Memory B cell (primary cell): ENCODE data around the gene SEPTIN7.

Source experiments
- ATAC-seq: fragments of 150-1000 bp; cut with Tn5 transposase; 2 replicates; pipeline ENCODE4 v1.10.0; 2021; ENCODE audit warnings: low read depth, mild to moderate bottlenecking, moderate library complexity
- DNase-seq, 2 donors: peaks; one replicate each; pipeline ENCODE4 v3.0.0; 2022; ENCODE audit warnings: low spot score in 2 of 2
- H3K27ac Mint-ChIP-seq: one replicate; pipeline ENCODE4 v1.8.0; 2022; ENCODE audit warnings: mild to moderate bottlenecking, moderate library complexity, mixed read lengths
- H3K27me3 Mint-ChIP-seq: one replicate; pipeline ENCODE4 v1.8.0; 2022; ENCODE audit warnings: mixed read lengths
- H3K36me3 Mint-ChIP-seq: one replicate; pipeline ENCODE4 v1.8.0; 2022; ENCODE audit warnings: mild to moderate bottlenecking, mixed read lengths
- H3K4me1 Mint-ChIP-seq: one replicate; pipeline ENCODE4 v1.8.0; 2022; ENCODE audit warnings: mixed read lengths
- H3K4me3 Mint-ChIP-seq: one replicate; pipeline ENCODE4 v1.8.0; 2022; ENCODE audit warnings: mild to moderate bottlenecking, moderate library complexity, mixed read lengths
- H3K9me3 Mint-ChIP-seq: one replicate; pipeline ENCODE4 v1.8.0; 2022; ENCODE audit warnings: mixed read lengths

Gene SEPTIN7

DNA sequence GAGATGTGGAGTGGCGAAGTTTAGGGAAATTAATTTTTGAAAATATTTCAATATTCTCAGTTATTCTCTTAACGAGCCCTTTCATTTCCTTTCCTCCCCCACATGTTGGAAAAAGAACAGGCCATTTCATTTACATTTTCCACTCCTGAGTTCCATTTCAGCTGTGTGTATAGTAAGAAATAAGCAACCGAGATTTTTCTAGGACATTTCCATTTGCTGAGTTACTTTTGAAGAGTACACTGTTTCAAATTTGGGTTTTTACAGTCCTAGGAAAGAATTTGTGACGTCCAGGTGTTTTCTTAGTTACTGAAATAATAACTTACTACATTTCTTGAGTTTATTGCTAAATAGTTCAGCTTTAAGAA lies 1.2 kb downstream of the SEPTIN7 start:
- Mint-ChIP-seq H3K36me3 (peaks cover 4% of the 10 kb centered on the region), H3K4me1 (peaks cover 38% of the 10 kb centered on the region), H3K9me3 (no peaks in the 10 kb centered on the region)

DNA sequence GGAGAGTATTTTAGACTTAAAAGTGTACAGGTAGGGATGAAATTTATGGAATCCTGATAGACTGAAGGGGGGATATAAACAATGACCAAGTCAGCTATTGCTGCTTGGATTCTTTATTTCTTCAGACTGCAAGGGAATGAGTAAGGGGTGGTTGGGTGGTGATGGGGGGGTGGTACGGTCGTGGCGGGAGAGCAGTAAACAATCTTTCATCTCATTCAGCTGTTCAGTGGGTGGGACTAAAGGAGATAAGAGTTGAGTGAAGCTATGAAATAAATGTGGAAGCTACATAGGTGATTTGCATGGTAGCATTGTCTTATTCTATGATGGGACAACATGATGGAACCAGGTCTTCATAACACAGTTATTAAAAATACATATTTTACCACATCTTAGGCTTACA lies 1.8 kb downstream of the SEPTIN7 start:
- Mint-ChIP-seq H3K27me3 (no peaks in the 10 kb centered on the region), H3K9me3 (no peaks in the 10 kb centered on the region), H3K4me3 (peak overlapping the region; percentile 97), H3K4me1 (peaks cover 38% of the 10 kb centered on the region), H3K36me3 (peaks cover 4% of the 10 kb centered on the region), H3K27ac (peak overlapping the region; percentile 99)
- DNase-seq (no peak), ATAC-seq (no peak)

More for the DNA sequence above, 1.2 kb downstream of the SEPTIN7 start:
- Mint-ChIP-seq H3K4me3 (peak overlapping the region; percentile 97), H3K27me3 (no peaks in the 10 kb centered on the region), H3K27ac (peak overlapping the region; percentile 99)
- ATAC-seq (no peak), DNase-seq (no peak)

DNA sequence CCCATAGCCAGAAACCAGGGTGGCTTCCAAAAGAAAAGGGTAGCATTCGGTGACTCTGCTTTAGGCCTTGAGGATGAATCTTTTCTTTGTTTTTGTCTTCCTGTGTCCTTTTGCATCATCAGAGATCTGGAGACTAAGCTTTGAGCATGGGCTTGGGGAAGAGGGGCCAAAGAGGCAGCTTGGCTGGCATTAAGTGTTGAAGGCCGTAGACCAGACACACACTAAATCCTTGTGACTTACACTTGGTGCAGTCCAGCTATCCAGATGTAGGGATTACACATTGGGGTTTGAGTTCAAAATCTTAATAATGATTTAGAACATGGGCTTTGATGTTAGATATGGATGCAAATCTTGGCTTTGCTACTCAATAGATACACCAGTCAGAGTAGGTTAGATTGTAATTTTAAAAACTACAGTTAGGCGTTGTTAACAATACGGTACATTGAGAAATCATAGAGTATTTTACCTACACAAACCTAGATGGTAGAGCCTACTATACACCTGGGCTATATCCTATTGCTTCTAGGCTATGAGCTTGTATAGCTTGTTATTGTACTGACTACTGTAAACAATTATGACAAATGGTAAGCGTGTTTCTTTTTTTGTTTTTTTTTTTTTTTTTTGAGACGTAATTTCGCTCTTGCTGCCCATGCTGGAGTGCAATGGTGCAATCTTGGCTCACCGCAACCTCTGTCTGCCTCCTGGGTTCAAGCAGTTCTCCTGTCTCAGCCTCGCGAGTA lies 3.5 kb downstream of the SEPTIN7 start:
- Mint-ChIP-seq H3K27ac (peak overlapping the region; percentile 53), H3K27me3 (no peaks in the 10 kb centered on the region), H3K4me1 (peaks cover 50% of the 10 kb centered on the region), H3K9me3 (no peaks in the 10 kb centered on the region), H3K4me3 (no peak overlapping the region), H3K36me3 (peaks cover 8% of the 10 kb centered on the region)
- DNase-seq (no peak), ATAC-seq (no peak)

DNA sequence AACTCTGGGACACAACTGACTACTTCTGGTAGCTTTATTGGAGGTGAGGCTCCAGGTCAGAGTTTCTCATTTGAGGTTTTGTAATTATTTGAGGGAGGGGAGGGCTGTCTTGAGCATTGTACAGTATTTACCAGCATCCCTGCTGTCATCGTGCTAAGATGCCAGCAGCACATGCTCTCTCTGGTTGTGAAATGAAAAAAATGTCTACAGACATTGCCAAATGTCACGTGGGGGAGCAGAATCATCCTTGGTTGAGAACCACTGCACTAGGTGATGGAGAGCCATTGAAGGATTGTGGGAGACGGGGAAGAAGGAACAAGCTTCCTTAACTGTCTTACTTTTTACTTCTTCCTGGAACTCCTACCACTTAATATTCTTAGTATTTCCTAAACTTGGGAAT lies 5.0 kb downstream of the SEPTIN7 start:
- H3K4me3 Mint-ChIP-seq = peak overlapping the region; percentile 8
- H3K27me3 Mint-ChIP-seq = no peaks in the 10 kb centered on the region
- ATAC-seq (no peak), DNase-seq (no peak)
- no peaks in the 10 kb centered on the region for H3K9me3 Mint-ChIP-seq
- H3K36me3 Mint-ChIP-seq = peaks cover 13% of the 10 kb centered on the region
- peaks cover 53% of the 10 kb centered on the region for H3K4me1 Mint-ChIP-seq
- no peak overlapping the region for H3K27ac Mint-ChIP-seq

DNA sequence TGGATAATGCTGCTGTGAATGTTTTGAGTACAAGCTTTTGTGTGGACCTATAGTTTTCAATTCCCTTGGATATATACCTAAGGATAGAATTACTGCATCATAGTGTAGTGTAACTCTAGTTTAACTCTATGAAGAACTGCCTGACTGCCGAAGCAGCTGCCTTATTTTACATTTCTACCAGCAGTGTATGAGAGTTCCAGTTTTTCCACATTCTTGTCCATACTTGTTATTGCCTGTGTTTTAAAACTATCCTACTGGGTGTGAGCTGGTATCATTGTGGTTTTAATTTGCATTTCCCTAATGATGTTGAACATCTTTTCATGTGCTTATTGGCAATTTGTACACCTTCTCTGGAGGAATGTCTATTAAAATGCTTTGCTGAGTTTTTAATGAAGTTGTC lies 15.7 kb downstream of the SEPTIN7 start:
- H3K9me3 Mint-ChIP-seq = peaks cover 19% of the 10 kb centered on the region
- no peak for DNase-seq
- ATAC-seq = no peak
- H3K4me1 Mint-ChIP-seq = peaks cover 60% of the 10 kb centered on the region
- peaks cover 51% of the 10 kb centered on the region for H3K36me3 Mint-ChIP-seq
- H3K4me3 Mint-ChIP-seq = no peak overlapping the region
- H3K27me3 Mint-ChIP-seq = no peaks in the 10 kb centered on the region
- H3K27ac Mint-ChIP-seq = peak overlapping the region; percentile 63

DNA sequence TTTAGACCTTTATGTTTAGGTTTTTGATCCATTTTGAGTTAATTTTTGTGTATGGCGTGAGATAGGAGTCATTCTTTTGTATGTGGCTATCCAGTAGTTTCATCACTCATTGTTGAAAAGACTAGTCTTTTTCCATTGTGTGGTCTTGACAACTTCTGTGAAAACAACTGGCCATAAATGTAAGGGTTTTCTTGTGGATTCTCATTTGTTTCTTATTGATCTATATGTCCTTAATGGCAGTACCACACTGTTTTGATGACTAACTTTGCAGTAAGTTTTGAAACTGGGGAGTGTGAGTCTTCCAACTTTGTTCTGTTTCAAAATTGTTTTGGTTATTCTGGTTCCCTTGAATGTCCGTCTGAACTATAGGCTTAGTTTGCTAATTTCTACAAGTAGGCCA lies 16.3 kb downstream of the SEPTIN7 start:
- Mint-ChIP-seq H3K36me3 (peaks cover 51% of the 10 kb centered on the region), H3K4me3 (no peak overlapping the region), H3K27ac (peak overlapping the region; percentile 63), H3K4me1 (peaks cover 57% of the 10 kb centered on the region), H3K27me3 (no peaks in the 10 kb centered on the region), H3K9me3 (peaks cover 19% of the 10 kb centered on the region)
- DNase-seq (no peak), ATAC-seq (no peak)

DNA sequence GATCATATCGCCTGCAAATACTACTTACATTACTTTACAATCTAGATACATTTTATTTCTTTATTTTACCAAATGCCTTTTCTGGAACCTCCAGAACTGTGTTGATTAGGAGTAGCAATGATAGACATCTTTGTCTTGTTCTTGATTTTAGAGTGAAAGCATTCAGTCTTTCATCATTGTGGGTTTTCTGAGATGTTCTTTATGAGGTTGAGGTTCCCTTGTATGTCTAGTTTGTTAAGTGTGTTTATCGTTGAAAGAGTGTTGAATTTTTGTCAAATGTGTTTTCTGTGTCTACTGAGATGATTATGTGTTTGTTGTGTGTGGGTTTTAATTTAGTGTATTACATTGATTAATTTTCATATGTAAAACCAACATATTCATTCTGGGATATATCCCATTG lies 17.1 kb downstream of the SEPTIN7 start:
- H3K27ac Mint-ChIP-seq = peak overlapping the region; percentile 54
- no peaks in the 10 kb centered on the region for H3K27me3 Mint-ChIP-seq
- H3K4me3 Mint-ChIP-seq = no peak overlapping the region
- peaks cover 19% of the 10 kb centered on the region for H3K9me3 Mint-ChIP-seq
- peaks cover 59% of the 10 kb centered on the region for H3K4me1 Mint-ChIP-seq
- no peak for ATAC-seq
- no peak for DNase-seq
- H3K36me3 Mint-ChIP-seq = peaks cover 54% of the 10 kb centered on the region

DNA sequence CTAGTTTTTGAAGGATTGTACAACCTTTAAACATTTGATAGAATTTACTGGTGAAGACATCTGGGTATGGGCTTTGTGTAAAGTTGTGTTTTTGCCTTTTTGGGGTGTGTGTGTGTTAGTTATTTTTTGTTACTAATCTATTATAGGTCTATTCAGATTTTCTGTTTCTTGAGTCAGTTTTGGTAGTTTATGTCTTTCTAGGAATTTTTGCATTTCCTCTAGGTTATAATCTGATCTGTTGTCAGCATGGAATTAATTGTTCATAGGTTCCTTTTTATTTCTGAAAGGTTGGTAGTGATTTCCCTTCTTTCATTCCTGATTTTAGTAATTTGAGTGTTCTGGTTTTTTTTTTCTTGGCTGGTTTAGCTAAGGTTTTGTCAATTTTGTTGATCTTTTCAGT lies 17.7 kb downstream of the SEPTIN7 start:
- no peak for DNase-seq
- no peak overlapping the region for H3K4me3 Mint-ChIP-seq
- H3K27ac Mint-ChIP-seq = peak overlapping the region; percentile 54
- H3K4me1 Mint-ChIP-seq = peaks cover 55% of the 10 kb centered on the region
- peaks cover 19% of the 10 kb centered on the region for H3K9me3 Mint-ChIP-seq
- no peak for ATAC-seq
- peaks cover 54% of the 10 kb centered on the region for H3K36me3 Mint-ChIP-seq
- no peaks in the 10 kb centered on the region for H3K27me3 Mint-ChIP-seq

DNA sequence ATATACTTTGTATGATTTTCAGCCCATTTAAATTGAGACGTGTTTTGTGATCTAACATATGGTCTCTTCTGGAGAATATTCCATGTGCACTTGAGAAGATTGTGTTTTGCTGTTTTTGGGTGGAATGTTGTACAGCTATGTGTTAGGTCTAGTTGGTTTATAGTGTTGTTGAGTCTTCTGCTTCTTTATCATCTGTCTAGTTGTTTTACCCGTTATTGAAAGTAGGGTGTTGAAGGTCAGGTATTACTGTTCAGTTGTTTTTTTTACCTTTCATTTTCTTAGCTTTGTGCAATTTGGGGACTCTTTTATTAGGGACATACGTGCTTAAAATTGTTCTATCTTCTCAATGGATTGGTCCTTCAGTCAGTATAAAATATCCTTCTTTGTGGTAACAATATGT lies 18.5 kb downstream of the SEPTIN7 start:
- DNase-seq (no peak), ATAC-seq (no peak)
- Mint-ChIP-seq H3K27ac (peak overlapping the region; percentile 54), H3K27me3 (no peaks in the 10 kb centered on the region), H3K9me3 (peaks cover 19% of the 10 kb centered on the region), H3K36me3 (peaks cover 52% of the 10 kb centered on the region), H3K4me1 (peaks cover 53% of the 10 kb centered on the region), H3K4me3 (no peak overlapping the region)

DNA sequence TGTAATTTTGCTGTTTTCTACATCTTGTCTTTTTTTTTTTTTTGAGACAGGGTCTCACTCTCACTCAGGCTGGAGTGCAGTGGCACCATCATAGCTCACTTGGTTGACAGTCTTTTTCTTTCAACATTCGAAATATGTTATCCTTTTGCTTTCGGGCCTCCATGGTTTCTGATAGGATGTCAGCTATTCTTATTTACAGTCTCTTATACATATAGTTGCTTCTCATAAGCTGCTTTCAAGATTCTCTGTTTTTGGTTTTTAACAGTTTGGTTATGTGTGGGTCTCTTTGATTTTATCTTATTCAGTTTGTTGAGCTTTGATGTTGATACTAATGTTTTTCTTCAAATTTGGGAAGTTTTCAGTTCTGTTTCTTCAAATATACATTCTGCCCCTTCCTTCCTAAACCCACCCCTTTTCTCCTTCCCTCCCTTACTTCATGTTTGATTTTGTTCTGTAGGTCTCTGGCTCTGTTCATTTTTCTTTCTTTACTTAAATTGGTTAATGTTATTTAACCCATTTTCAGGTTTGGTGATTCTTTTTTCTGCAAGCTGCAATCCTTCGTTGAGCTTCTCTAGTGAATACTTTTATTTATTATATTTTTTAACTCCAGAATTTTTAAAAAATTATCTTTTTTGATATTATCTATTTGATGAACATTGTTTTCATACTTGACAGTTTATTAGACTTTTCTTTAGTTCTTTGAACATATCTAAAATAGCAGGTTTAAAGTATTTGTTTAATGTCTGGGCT lies 19.3 kb downstream of the SEPTIN7 start:
- Mint-ChIP-seq H3K27ac (no peak overlapping the region), H3K27me3 (no peaks in the 10 kb centered on the region), H3K4me1 (peaks cover 47% of the 10 kb centered on the region), H3K4me3 (no peak overlapping the region), H3K9me3 (peaks cover 19% of the 10 kb centered on the region), H3K36me3 (peaks cover 47% of the 10 kb centered on the region)
- DNase-seq (no peak), ATAC-seq (no peak)

DNA sequence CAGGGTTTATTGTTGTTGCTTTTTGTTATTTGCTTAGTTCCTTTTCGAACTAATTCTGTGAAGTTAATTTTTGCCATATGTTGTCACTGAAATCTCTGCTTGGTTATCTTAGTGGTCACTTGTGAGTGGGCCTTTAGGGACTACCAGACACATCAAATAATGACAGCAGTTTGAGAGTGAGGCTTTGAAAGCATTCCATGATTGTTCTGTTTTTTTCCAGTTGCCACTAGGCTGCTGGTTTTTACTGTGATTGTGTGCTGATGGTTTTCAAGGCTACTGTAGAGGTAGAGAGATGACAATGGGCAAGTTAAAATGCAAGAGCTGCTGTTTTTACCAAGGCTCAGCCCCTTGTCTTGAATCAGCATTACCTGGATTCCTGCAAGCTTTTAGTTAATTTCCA lies 20.0 kb downstream of the SEPTIN7 start:
- no peaks in the 10 kb centered on the region for H3K27me3 Mint-ChIP-seq
- H3K36me3 Mint-ChIP-seq = peaks cover 42% of the 10 kb centered on the region
- H3K9me3 Mint-ChIP-seq = peaks cover 19% of the 10 kb centered on the region
- H3K4me3 Mint-ChIP-seq = no peak overlapping the region
- DNase-seq (no peak), ATAC-seq (no peak)
- no peak overlapping the region for H3K27ac Mint-ChIP-seq
- H3K4me1 Mint-ChIP-seq = peaks cover 42% of the 10 kb centered on the region

DNA sequence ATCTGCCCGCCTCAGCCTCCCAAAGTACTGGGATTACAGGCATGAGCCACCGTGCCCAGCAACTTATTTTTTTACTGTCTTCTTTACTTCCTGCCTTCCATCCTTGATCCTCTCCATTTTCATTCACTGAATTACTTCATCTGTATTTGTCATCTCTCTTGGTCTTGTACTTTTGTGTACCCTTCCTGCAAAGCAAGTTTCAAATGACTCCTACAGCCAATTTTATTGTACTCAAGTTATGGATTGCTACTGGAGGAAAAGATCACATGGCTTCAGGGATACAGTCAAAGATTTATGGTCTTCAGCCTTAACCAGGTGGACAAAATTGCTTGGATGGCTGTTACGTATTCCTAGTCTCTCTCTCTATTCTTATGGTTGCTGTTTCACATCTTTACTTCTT lies 22.6 kb downstream of the SEPTIN7 start:
- DNase-seq (no peak), ATAC-seq (no peak)
- H3K27ac Mint-ChIP-seq = no peak overlapping the region
- peak overlapping the region; percentile 12 for H3K4me3 Mint-ChIP-seq
- H3K36me3 Mint-ChIP-seq = peaks cover 25% of the 10 kb centered on the region
- H3K9me3 Mint-ChIP-seq = peaks cover 13% of the 10 kb centered on the region
- H3K27me3 Mint-ChIP-seq = no peaks in the 10 kb centered on the region
- H3K4me1 Mint-ChIP-seq = peaks cover 25% of the 10 kb centered on the region

DNA sequence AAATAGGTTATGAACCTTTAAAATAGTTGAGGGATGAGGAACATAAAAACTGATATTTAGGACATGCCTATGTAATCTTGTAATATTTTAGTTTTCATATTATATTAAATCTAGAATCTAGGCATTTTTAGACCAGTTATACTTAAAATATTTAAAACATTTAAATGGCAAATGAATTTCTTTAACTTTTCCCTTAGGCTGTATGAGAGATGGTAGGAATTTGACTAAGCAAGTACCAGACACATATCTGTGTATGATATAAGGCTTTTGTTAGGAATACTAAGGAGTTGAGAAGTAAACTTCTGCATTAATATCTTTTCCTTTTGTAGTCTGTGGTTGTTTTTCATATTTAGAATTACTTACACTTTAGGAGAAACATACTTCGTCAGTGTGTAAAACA lies 25.1 kb downstream of the SEPTIN7 start:
- no peak for DNase-seq
- ATAC-seq = no peak
- Mint-ChIP-seq H3K4me3 (no peak overlapping the region), H3K9me3 (no peaks in the 10 kb centered on the region), H3K27me3 (no peaks in the 10 kb centered on the region), H3K4me1 (peaks cover 21% of the 10 kb centered on the region), H3K27ac (no peak overlapping the region), H3K36me3 (peaks cover 5% of the 10 kb centered on the region)

DNA sequence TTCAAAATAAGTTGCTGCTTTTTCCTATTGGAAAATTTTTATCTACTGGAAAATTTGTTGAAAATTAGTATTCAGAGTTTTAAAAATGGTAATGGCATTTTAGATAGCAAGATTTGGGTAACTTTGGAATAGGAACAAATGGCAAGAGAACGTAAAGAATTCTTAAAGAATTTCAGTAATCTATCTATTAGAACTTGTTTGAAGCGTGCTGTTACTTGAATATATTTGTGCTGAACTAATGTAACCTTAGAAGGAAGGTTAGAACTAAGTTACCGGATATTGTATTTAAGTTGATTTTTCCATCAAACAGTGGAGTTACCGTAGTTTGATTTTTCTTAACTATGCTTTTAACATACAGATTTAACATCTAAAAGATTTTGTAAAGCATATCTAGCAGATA lies 25.9 kb downstream of the SEPTIN7 start:
- peaks cover 5% of the 10 kb centered on the region for H3K36me3 Mint-ChIP-seq
- H3K9me3 Mint-ChIP-seq = no peaks in the 10 kb centered on the region
- ATAC-seq (no peak), DNase-seq (no peak)
- peaks cover 24% of the 10 kb centered on the region for H3K4me1 Mint-ChIP-seq
- H3K27ac Mint-ChIP-seq = no peak overlapping the region
- no peaks in the 10 kb centered on the region for H3K27me3 Mint-ChIP-seq
- H3K4me3 Mint-ChIP-seq = no peak overlapping the region

DNA sequence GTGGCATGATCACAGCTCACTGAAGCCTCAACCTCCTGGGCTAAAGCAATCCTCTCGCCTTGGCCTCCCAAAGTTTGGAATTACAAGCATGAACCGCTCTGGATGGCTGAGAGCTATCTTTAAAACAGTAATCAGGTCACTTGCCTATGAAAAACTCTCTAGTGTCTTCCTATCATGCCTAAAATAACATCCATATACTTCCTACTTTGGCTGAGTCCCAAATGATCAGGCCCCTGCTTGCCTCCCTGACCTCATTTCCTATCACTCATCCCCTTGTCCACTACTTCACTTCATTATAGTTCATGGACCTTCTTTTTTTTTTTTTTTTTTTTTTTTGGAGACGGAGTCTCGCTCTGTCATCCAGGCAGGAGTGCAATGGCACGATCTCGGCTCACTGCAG lies 28.0 kb downstream of the SEPTIN7 start:
- peak overlapping the region; percentile 39 for H3K27ac Mint-ChIP-seq
- no peak for ATAC-seq
- no peak for DNase-seq
- no peak overlapping the region for H3K4me3 Mint-ChIP-seq
- H3K9me3 Mint-ChIP-seq = no peaks in the 10 kb centered on the region
- H3K27me3 Mint-ChIP-seq = no peaks in the 10 kb centered on the region
- peaks cover 20% of the 10 kb centered on the region for H3K4me1 Mint-ChIP-seq
- peaks cover 10% of the 10 kb centered on the region for H3K36me3 Mint-ChIP-seq
